IMR-90 (cell line): ENCODE results near the gene SBF2. TPM values are rescaled to one million over a fixed set of nuclear protein-coding genes. Genes with fewer than 3 reads are reported as not detected.
A peak's percentile ranks its signal among the peaks of the same experiment; 100 is the strongest.

Experiments used
- ATAC-seq: fragments of 200-7000 bp; cut with Tn5 transposase; 2 replicates; pipeline ENCODE4 v1.9.1; 2020; ENCODE audit warnings: low read depth, mild to moderate bottlenecking, moderate library complexity
- BruUV-seq: library from RNA; stranded (reverse); fragments of 400-500 nt; replicated peaks from 2 replicates; lab custom pipeline; 2021; lab: Mats Ljungman, UMichigan
- CTCF ChIA-PET: fragments of 300-600 bp; formaldehyde crosslinking; extraction: SDS; loops from one replicate; lab custom pipeline; 2021; ENCODE audit warnings: antibody characterized with exemption; lab: Yijun Ruan, JAX
- POLR2A ChIA-PET: fragments of 300-600 bp; sonication (Branson Sonifier 250); formaldehyde crosslinking; loops from one replicate; lab custom pipeline; 2022; ENCODE audit warnings: antibody characterized with exemption; ENCODE audit not compliant: unreplicated experiment; lab: Charles Lee
- DNase-seq: peaks from one replicate; pipeline ENCODE4 v3.0.0; 2013
- H2AFZ ChIP-seq: replicated peaks from 2 replicates; pipeline ENCODE3; 2013; ENCODE audit warnings: low read length, mild to moderate bottlenecking; ENCODE audit not compliant: poor library complexity
- H2AK5ac ChIP-seq: 2 replicates; pipeline ENCODE4 v1.6.1; 2013; ENCODE audit warnings: low read depth, low read length, inconsistent platforms
- H2AK9ac ChIP-seq: replicated peaks from 2 replicates; pipeline ENCODE3; 2013; ENCODE audit warnings: mild to moderate bottlenecking, low read depth, low read length, moderate library complexity; ENCODE audit not compliant: poor library complexity
- H2BK120ac ChIP-seq: 2 replicates; pipeline ENCODE4 v1.6.1; 2013; ENCODE audit warnings: low read depth, low read length, inconsistent platforms
- H2BK15ac ChIP-seq: 3 replicates; pipeline ENCODE4 v1.6.1; 2013; ENCODE audit warnings: low read depth, low read length, inconsistent platforms
- H2BK20ac ChIP-seq: 2 replicates; pipeline ENCODE4 v1.6.1; 2013; ENCODE audit warnings: low read depth, mild to moderate bottlenecking, inconsistent platforms, low read length, moderate library complexity
- H2BK5ac ChIP-seq: 2 replicates; pipeline ENCODE4 v1.6.1; 2013; ENCODE audit warnings: mild to moderate bottlenecking, low read depth, low read length, inconsistent platforms; ENCODE audit not compliant: poor library complexity, severe bottlenecking
- H3K14ac ChIP-seq: replicated peaks from 2 replicates; pipeline ENCODE4 v1.6.1; 2013; ENCODE audit warnings: low read depth, low read length, inconsistent platforms
- H3K18ac ChIP-seq: 2 replicates; pipeline ENCODE4 v1.6.1; 2013; ENCODE audit warnings: low read depth, low read length, control low read depth
- H3K23ac ChIP-seq: 2 replicates; pipeline ENCODE4 v1.6.1; 2013; ENCODE audit warnings: low read depth, low read length, inconsistent platforms
- H3K27ac ChIP-seq: 2 replicates; pipeline ENCODE4 v1.5.1; 2013; ENCODE audit warnings: mild to moderate bottlenecking, control low read depth, low read length; ENCODE audit not compliant: insufficient read depth
- H3K27me3 ChIP-seq: 2 replicates; pipeline ENCODE4 v1.6.1; 2013; ENCODE audit warnings: low read length; ENCODE audit not compliant: control insufficient read depth, insufficient read depth
- H3K36me3 ChIP-seq: 2 replicates; pipeline ENCODE4 v1.6.1; 2013; ENCODE audit warnings: low read length, mixed read lengths; ENCODE audit not compliant: control insufficient read depth, insufficient read depth
- H3K4ac ChIP-seq: 2 replicates; pipeline ENCODE4 v1.6.1; 2013; ENCODE audit warnings: low read depth, low read length, inconsistent platforms
- H3K4me1 ChIP-seq: 2 replicates; pipeline ENCODE4 v1.6.1; 2013; ENCODE audit warnings: low read length, mixed read lengths; ENCODE audit not compliant: control insufficient read depth, insufficient read depth
- H3K4me2 ChIP-seq: 2 replicates; pipeline ENCODE4 v1.6.1; 2013; ENCODE audit warnings: low read depth, mild to moderate bottlenecking, control low read depth, low read length, moderate library complexity
- H3K4me3 ChIP-seq: 2 replicates; pipeline ENCODE4 v1.5.1; 2013; ENCODE audit warnings: low read depth, mild to moderate bottlenecking, control low read depth, low read length, moderate library complexity; ENCODE audit not compliant: insufficient read depth
- H3K56ac ChIP-seq: 2 replicates; pipeline ENCODE4 v1.6.1; 2013; ENCODE audit warnings: low read length, inconsistent platforms; ENCODE audit not compliant: insufficient read depth; ENCODE audit errors: extremely low read depth
- H3K79me1 ChIP-seq, 2 experiments: 2 replicates each; pipeline ENCODE4 v1.6.1; 2013; ENCODE audit warnings: low read length in 2 of 2, inconsistent platforms in 1 of 2, low read depth in 1 of 2
- H3K9ac ChIP-seq: 2 replicates; pipeline ENCODE4 v1.6.1; 2013; ENCODE audit warnings: low read depth, low read length, control low read depth
- H3K9me1 ChIP-seq: 2 replicates; pipeline ENCODE4 v1.6.1; 2013; ENCODE audit warnings: low read length, inconsistent platforms; ENCODE audit not compliant: insufficient read depth
- H3K9me3 ChIP-seq: 2 replicates; pipeline ENCODE4 v1.6.1; 2013; ENCODE audit warnings: low read length; ENCODE audit not compliant: control insufficient read depth, insufficient read depth
- H4K20me1 ChIP-seq: 2 replicates; pipeline ENCODE4 v1.6.1; 2013; ENCODE audit warnings: low read length, inconsistent platforms; ENCODE audit not compliant: insufficient read depth
- H4K5ac ChIP-seq: 2 replicates; pipeline ENCODE4 v1.6.1; 2013; ENCODE audit warnings: mild to moderate bottlenecking, low read depth, low read length, control low read depth
- H4K8ac ChIP-seq, 2 experiments: 2 replicates each; pipeline ENCODE4 v1.6.1; 2013; ENCODE audit warnings: low read depth in 2 of 2, low read length in 2 of 2, control low read depth in 1 of 2, inconsistent platforms in 1 of 2
- H4K91ac ChIP-seq: 2 replicates; pipeline ENCODE4 v1.6.1; 2013; ENCODE audit warnings: low read depth, low read length, inconsistent platforms; ENCODE audit not compliant: insufficient read depth
- BHLHE40 ChIP-seq: fragments of 150-350 bp; IDR thresholded peaks from 2 replicates; pipeline ENCODE4 v1.6.1; 2016; ENCODE audit warnings: mild to moderate bottlenecking, low read depth, low read length
- CHD1 ChIP-seq: IDR thresholded peaks from 2 replicates; pipeline ENCODE4 v1.6.1; 2012; ENCODE audit warnings: low read depth, low read length, improper control_type of control experiment
- CTCF ChIP-seq: conservative IDR thresholded peaks from 2 replicates; pipeline ENCODE4 v1.5.1; 2012; ENCODE audit warnings: mild to moderate bottlenecking, low read depth, low read length, improper control_type of control experiment
- FOS ChIP-seq: fragments of 150-350 bp; IDR thresholded peaks from 2 replicates; pipeline ENCODE4 v1.6.1; 2016; ENCODE audit warnings: low read depth, low read length
- MXI1 ChIP-seq: IDR thresholded peaks from 2 replicates; pipeline ENCODE4 v1.6.1; 2012; ENCODE audit warnings: low read depth, mild to moderate bottlenecking, low read length, moderate library complexity, borderline replicate concordance
- NFE2L2 ChIP-seq: fragments of 150-350 bp; IDR thresholded peaks from 2 replicates; pipeline ENCODE4 v1.6.1; 2016; ENCODE audit warnings: low read depth, mild to moderate bottlenecking, low read length
- POLR2A ChIP-seq: IDR thresholded peaks from 2 replicates; pipeline ENCODE4 v1.6.1; 2012; ENCODE audit warnings: mild to moderate bottlenecking, low read depth, low read length
- RCOR1 ChIP-seq: IDR thresholded peaks from 2 replicates; pipeline ENCODE4 v1.6.1; 2012; ENCODE audit warnings: mild to moderate bottlenecking, low read length, improper control_type of control experiment; ENCODE audit not compliant: insufficient replicate concordance
- RFX5 ChIP-seq: IDR thresholded peaks from 2 replicates; pipeline ENCODE4 v1.8.0; 2012; ENCODE audit warnings: low read depth, mild to moderate bottlenecking, low read length, moderate library complexity
- SMC3 ChIP-seq: fragments of 150-350 bp; IDR thresholded peaks from 2 replicates; pipeline ENCODE4 v1.6.1; 2016; ENCODE audit warnings: low read depth, mild to moderate bottlenecking, antibody characterized with exemption, low read length, moderate library complexity
- USF2 ChIP-seq: fragments of 150-350 bp; IDR thresholded peaks from 2 replicates; pipeline ENCODE4 v1.6.1; 2017; ENCODE audit warnings: mild to moderate bottlenecking, antibody characterized with exemption, low read length, low read depth
- WGBS, 2 experiments: methylation state at CpG; one replicate each; pipeline versions ENCODE4 v1.1.5 to v1.1.7; 2013; ENCODE audit warnings: missing lambda C conversion rate in 2 of 2; ENCODE audit not compliant: insufficient read length in 1 of 2; ENCODE audit errors: extremely low coverage in 2 of 2; 5-methylcytosine and 5-hydroxymethylcytosine counted together
- dilution Hi-C: fragments of 300-500 bp; cut with HindIII; formaldehyde crosslinking; loops from one replicate; pipeline ENCODE4 v1.14.3; 2018; ENCODE audit warnings: low sequenced_read_pairs; ENCODE audit not compliant: unreplicated experiment
- in situ Hi-C: fragments of 300-500 bp; cut with MboI; formaldehyde crosslinking; loops from 3 replicates; pipeline ENCODE4 v1.14.3; 2019; ENCODE audit warnings: low sequenced_read_pairs, inconsistent platforms, mixed read lengths
- intact Hi-C: fragments of 100-400 bp; cut with micrococcal nuclease; formaldehyde crosslinking; loops from 2 replicates; pipeline ENCODE4 v1.10.0; 2022
- polyA plus RNA-seq, 3 experiments: library from polyadenylated mRNA; depleted of rRNA; stranded (reverse); fragments of >200 nt; gene quantifications; 2 replicates each; pipeline ENCODE4 v1.2.3, GENCODE V29; 2012; ENCODE audit warnings: low replicate concordance in 1 of 3
- total RNA-seq: library from RNA; depleted of rRNA; stranded (reverse); fragments of >200 nt; gene quantifications from 2 replicates; pipeline ENCODE4 v1.2.3, GENCODE V29; 2012
- TF ChIP-seq, protein P1 (sequence below): fragments of 150-350 bp; IDR thresholded peaks from 2 replicates; pipeline ENCODE4 v1.6.1; 2016; ENCODE audit warnings: low read depth, mild to moderate bottlenecking, low read length, moderate library complexity, borderline replicate concordance

The SBF2 gene
- total and polyA plus RNA-seq, 2 of the 4 experiments (the other 2 are of a cell fraction), result 23.8 to 51.8 TPM

DNA sequence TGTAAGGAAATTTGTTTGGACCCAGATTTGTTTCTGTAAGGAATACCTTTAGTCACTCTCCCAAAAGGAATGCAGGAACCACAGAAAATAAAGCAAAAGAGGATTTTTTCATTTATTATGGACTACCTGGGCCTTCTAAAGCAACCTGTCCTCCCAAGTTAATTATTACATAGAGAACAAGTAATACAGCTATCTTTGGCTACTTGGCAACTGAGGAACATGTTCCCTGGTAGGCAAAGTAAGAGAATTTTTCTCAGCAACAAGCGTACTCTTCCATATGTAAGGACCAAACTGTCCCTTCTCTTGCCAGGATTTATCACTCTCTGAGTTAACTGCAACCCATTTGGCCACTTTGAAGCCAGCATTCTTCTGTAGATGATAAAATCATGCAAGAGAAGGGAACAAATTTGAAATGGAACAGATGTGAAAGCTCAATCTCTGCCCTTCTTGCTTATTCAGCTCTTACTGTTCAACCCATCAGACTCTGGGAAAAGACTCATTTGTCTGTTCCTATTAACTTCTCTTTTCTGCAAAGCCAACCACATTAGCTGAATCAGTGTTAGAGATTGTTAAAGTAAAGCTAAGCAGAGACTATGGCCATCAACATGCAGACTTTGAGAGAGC, 440.0 kb downstream of the SBF2 start (continued):
- TF ChIP-seq RCOR1, result no peak
- TF ChIP-seq POLR2A, result no peak

DNA sequence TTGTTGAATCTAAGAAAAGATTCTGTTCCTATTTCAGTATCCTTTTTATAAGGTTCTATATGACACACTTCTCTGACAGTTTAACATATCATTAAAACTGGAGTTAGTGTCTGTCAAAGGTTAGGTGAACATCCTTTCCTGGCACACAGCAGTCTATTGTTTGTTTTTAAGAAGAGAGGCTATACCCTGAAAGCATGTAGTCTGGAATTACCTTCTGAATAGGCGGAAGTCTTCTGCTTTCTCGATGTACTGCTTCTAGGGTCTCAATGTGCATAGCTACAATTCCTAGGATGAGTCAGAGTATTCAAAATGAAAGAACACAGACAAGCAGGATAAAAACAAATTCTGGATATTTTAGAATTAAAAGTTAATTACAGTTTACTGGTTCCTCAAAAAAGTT, 441.6 kb downstream of the SBF2 start:
- POLR2A ChIA-PET, result no interaction called here
- BruUV-seq, result no TSS peak
- Histone ChIP-seq H3K14ac (peak overlapping the region; percentile 49; the same call in 1 of the 2 replicates), H3K27me3 (no peaks in the 10 kb centered on the region), H3K79me1 (peaks cover 0 to 21% of the 10 kb centered on the region in 2 experiments; a peak in 2 of 4 replicates), H4K91ac (0 out of 2 replicates have a peak overlapping the region, but pooled peaks have one; percentile 14), H3K18ac (peak overlapping the region; percentile 48; the same call in 1 of the 2 replicates), H4K20me1 (no peaks in the 10 kb centered on the region), H3K9ac (no peak overlapping the region; the same call in 1 of the 2 replicates), H3K27ac (no peak overlapping the region), H2BK120ac (no peak overlapping the region; the same call in 1 of the 2 replicates), H3K4ac (peak overlapping the region; percentile 19; the same call in 1 of the 2 replicates), H2AFZ (no peak overlapping the region), H2BK20ac (peak overlapping the region; percentile 18; the same call in 1 of the 2 replicates), H3K4me3 (no peak overlapping the region), H3K36me3 (peaks cover 9% of the 10 kb centered on the region), H3K23ac (no peak overlapping the region), H3K9me1 (peaks cover 7% of the 10 kb centered on the region), H3K9me3 (no peaks in the 10 kb centered on the region), H2AK5ac (no peak overlapping the region), H3K4me1 (peaks cover 17% of the 10 kb centered on the region), H2BK15ac (no peak overlapping the region), H4K8ac (0 out of 4 replicates have a peak overlapping the region, but pooled peaks of 1 of the 2 experiments have one; percentile 41), H2BK5ac (peak overlapping the region; percentile 98), H2AK9ac (no peak overlapping the region), H3K4me2 (no peak overlapping the region), H3K56ac (no peak overlapping the region), H4K5ac (no peak overlapping the region; the same call in 1 of the 2 replicates)
- CTCF ChIA-PET, result interaction anchor here (0.6 kb wide), 1 partner anchor 120 kb away, joined by 3 read pairs; no protein-coding TSS in a partner anchor
- ATAC-seq (no peak), DNase-seq (no peak)
- intact Hi-C loops, result loop anchor here (10.0 kb wide), 1 partner anchor 222 kb away; no protein-coding TSS in a partner anchor
- in situ Hi-C loops, result no loop called here
- WGBS, 2 experiments, result no CpG with 5 or more reads among the region's 2 CpGs
- dilution Hi-C loops, result no loop called here
- no peak for TF ChIP-seq SMC3
- TF ChIP-seq MXI1, result no peak
- TF ChIP-seq RFX5, result no peak
- TF ChIP-seq CTCF, result no peak
- no peak for TF ChIP-seq RCOR1
- TF ChIP-seq NFE2L2, result no peak
- no peak for TF ChIP-seq FOS
- TF ChIP-seq, protein P1, sequence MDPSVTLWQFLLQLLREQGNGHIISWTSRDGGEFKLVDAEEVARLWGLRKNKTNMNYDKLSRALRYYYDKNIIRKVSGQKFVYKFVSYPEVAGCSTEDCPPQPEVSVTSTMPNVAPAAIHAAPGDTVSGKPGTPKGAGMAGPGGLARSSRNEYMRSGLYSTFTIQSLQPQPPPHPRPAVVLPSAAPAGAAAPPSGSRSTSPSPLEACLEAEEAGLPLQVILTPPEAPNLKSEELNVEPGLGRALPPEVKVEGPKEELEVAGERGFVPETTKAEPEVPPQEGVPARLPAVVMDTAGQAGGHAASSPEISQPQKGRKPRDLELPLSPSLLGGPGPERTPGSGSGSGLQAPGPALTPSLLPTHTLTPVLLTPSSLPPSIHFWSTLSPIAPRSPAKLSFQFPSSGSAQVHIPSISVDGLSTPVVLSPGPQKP, result no peak
- TF ChIP-seq BHLHE40, result no peak
- no peak for TF ChIP-seq CHD1
- no peak for TF ChIP-seq USF2
